NCI-H774 (cell line): ENCODE data around the gene SPEG.
"Not testable (repeated sequence)": the region's sequence is repeated elsewhere in the genome, so short reads cannot be mapped to it uniquely, and the experiment has no call there.

Experiments used
- DNase-seq: peaks from one replicate; lab custom pipeline; 2025; lab: John Stamatoyannopoulos, UW

The SPEG gene

GRCh38 chr2:219434718-219435525 is at the start of gene SPEG:
TSS of gene SPEG (plus strand) at chr2:219434843. CDS start at chr2:219434978, 135 bp downstream.
- DNase-seq = no peak

DNA sequence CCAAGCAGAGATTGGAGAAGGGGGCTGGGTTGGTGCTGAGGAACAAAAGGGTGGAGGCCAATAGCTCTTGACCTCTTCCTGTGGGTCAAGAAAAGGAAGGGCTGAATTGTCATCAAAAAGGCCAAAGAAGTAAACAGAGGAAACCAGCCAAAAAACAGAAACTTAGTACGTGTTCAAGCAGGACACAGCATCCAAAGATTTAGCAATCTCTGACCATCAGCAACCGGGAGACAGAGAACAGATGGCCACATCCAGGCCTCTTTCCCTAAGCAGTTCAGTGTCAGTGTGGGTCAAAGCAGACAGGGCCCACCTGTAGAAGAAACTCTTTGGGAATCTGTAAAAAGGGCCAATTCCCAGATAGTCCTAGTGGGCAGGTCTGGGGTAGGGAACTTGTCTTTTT is 49.8 kb upstream of the SPEG start:
- DNase-seq = no peak

DNA sequence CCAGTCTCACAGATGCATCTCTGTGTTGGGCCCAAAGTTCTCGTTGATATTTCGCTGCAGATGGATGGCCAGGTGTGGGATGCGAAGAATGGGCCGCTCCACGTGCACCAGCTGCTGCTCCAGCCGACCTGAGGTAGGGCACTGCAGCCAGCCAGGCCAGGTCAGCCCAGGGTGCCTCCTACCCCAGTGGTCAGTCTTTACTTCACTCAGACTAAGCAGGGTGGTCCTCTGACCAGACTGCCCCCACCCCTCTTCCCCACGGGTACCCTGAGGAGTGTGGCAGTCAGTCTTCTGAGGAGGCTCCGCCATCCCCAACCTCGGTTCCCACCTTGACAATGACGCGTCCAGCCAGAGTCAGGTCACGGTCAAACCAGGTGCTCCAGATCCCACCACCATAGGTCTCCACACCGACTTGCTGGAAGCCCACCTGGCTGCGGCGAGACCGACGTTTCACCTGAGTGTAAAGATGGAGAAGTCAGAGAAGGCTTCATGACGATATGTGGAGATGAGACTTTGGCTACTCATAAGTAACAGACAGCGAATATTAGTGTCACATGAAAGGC is 48.6 kb upstream of the SPEG start:
- no peak for DNase-seq

- no peak for DNase-seq
These were observed 47.9 kb upstream of the SPEG start for GRCh38 chr2:219386532-219387280.

- peak; percentile 85 for DNase-seq
These were observed 47.1 kb upstream of the SPEG start, which contains the start of gene DNPEP for GRCh38 chr2:219387306-219388120. TSS of gene DNPEP (minus strand) at chr2:219387912. CDS start at chr2:219387794, 118 bp downstream.

- DNase-seq = peak; percentile 94
These were observed 46.3 kb upstream of the SPEG start for GRCh38 chr2:219388121-219388906.

DNA sequence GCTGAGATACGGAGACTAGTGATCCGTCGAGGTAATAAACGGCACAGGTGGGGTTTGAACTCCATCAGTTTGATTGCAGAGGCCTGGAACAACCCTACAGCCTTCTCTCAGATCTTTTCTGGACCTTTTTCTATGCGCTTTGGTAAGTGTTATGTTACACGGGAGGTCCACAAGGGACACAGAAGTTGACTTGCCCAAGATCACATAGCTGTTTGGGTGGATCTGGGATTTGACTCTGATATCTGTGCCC is 45.8 kb upstream of the SPEG start:
- DNase-seq = no peak

GRCh38 chr2:219392754-219393153 is 41.9 kb upstream of the SPEG start:
- no peak for DNase-seq

DNA sequence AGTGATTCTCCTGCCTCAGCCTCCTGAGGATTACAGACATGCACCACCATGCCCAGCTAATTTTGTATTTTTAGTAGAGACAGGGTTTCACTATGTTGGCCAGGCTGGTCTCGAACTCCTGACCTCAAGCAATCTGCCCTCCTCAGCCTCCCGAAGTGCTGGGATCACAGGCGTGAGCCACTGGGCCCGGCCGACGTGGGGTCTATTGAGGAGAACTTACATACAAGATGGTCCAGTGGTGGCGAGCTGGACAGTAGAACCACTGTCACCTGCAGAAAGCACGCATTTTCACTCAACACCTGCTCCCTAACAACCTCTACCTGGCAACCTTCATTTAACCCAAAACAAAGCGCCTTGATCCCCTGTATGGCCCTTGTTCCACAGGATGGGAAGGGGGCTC is 39.6 kb upstream of the SPEG start:
- DNase-seq = not testable (repeated sequence)

- DNase-seq = no peak
These were observed 39.0 kb upstream of the SPEG start for GRCh38 chr2:219395609-219396008.

GRCh38 chr2:219396863-219397457 is 37.7 kb upstream of the SPEG start:
- no peak for DNase-seq

- DNase-seq = peak; percentile 81
These were observed 35.8 kb upstream of the SPEG start for GRCh38 chr2:219398721-219399363.

GRCh38 chr2:219399716-219400478 is 34.7 kb upstream of the SPEG start:
- DNase-seq = no peak

DNA sequence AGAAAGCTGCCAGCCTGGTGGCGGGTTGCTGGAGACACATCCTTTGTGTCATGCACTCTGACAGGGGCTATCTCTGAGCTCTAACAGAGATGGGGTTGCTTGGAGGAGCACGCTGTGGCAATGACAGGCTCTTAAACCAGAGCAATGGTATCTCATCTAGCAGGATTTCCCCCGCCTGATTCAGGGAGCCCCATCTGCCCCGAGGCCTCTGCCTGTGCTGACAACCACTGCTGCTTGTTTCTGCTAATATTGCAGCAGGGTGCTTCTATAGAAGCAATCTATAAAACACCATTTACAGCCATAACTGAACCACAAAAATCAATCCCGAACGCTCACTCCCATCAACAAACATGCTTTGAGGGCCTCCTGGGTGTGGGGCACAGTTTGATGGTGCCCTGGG is 34.1 kb upstream of the SPEG start:
- no peak for DNase-seq

DNA sequence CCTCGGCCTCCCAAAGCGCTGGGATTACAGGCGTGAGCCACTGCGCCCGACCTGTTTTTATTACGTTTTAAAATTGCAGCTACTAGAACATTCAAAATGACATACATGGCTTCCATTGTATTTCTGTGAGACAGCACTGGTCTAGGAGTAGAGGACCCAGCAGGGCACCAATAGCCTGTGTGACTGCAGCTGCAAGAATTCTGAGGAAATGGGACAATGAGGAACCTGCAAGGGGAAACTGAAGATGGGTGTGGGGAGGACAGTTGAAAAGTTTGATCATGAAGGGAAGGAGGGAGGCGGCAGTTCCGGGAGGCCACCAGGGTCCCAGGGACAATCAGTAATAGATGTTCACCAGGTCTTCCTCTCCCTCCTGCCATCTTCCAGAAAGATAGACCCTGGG is 33.0 kb upstream of the SPEG start:
- DNase-seq = no peak

GRCh38 chr2:219402665-219403515 is 31.8 kb upstream of the SPEG start:
- peak; percentile 56 for DNase-seq

DNA sequence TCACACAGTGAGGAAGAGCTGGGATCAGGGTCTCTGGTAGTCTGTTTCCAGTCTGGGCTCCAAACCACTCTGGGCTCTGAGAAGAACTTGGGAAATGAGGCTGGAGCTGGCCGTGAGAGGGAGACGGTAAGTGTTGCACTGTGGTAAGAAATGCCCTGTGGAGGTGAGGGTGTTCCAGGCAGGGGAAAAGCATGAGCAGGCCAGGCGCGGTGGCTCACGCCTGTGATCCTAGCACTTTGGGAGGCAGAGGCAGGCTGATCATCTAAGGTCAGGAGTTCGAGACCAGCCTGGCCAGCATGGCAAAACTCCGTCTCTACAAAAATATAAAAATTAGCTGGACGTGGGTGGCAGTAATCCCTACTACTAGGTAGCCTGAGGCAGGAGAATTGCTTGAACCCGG is 30.8 kb upstream of the SPEG start:
- no peak for DNase-seq

DNA sequence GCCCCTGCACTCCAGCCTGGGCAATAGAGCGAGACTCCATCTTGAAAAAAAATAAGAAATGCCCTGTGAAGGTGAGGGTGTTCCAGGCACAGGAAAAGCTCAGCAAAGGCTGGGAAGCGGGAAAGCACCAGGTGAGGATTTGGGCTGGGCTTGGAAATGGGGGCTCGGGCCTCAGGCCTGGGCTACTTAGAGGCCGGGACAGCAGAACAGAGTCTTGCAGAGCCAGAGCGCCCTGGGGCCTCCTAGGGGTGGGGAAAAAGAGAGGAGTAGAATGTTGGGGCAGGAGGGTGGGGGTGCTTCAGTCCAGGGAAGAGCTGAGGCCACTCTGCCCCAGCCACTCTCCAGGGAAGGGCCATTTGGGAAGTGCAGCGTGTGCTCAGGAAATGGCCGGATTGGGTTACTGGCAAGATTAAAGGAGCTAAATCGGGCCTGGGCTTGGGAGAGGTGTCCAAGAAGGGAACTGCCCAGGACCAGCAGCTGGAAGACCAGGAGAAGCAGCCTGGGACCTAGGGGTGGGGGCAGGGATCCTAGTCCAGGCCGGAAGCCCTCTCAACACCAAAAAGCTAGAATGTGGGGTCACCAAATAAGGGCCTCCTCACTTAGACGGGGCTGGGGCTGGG is 30.2 kb upstream of the SPEG start:
- no peak for DNase-seq
